Stimulated activated CD4-positive, alpha-beta T cell treated with anti-CD3 and anti-CD28 coated beads, Interleukin-2, amount 100 ng/mL, for 4 hours (primary cell): ENCODE measurements around the gene FOXO1.

Experiments
- DNase-seq: peaks from one replicate; pipeline ENCODE4 v3.0.0-alpha.2; 2020; ENCODE audit warnings: low read depth

The FOXO1 gene

GRCh38 chr13:40604135-40604534 lies 62.3 kb downstream of the FOXO1 start:
- DNase-seq, result no peak

GRCh38 chr13:40600149-40600751 lies 66.2 kb downstream of the FOXO1 start:
- DNase-seq, result no peak

GRCh38 chr13:40599747-40600146 lies 66.7 kb downstream of the FOXO1 start:
- DNase-seq, result no peak

- DNase-seq, result no peak
These were observed 67.3 kb downstream of the FOXO1 start for GRCh38 chr13:40599124-40599523.

- no peak for DNase-seq
These were observed 67.9 kb downstream of the FOXO1 start for GRCh38 chr13:40598569-40598968.

- no peak for DNase-seq
These were observed 68.6 kb downstream of the FOXO1 start for GRCh38 chr13:40597735-40598365.

GRCh38 chr13:40596484-40596883 lies 70.0 kb downstream of the FOXO1 start:
- DNase-seq, result no peak

- no peak for DNase-seq
These were observed 70.7 kb downstream of the FOXO1 start for GRCh38 chr13:40595693-40596092.

GRCh38 chr13:40592035-40592434 lies 74.4 kb downstream of the FOXO1 start:
- DNase-seq, result no peak

- no peak for DNase-seq
These were observed 75.3 kb downstream of the FOXO1 start for GRCh38 chr13:40591091-40591490.

- no peak for DNase-seq
These were observed 76.2 kb downstream of the FOXO1 start for GRCh38 chr13:40590112-40590862.

- no peak for DNase-seq
These were observed 76.9 kb downstream of the FOXO1 start for GRCh38 chr13:40589285-40590109.

- DNase-seq, result no peak
These were observed 78.3 kb downstream of the FOXO1 start for GRCh38 chr13:40588101-40588500.

GRCh38 chr13:40586886-40587565 lies 79.4 kb downstream of the FOXO1 start:
- no peak for DNase-seq

- no peak for DNase-seq
These were observed 80.5 kb downstream of the FOXO1 start for GRCh38 chr13:40585911-40586471.

GRCh38 chr13:40583738-40584137 lies 82.7 kb downstream of the FOXO1 start:
- DNase-seq, result no peak

GRCh38 chr13:40582531-40582930 lies 83.9 kb downstream of the FOXO1 start:
- DNase-seq, result no peak

- no peak for DNase-seq
These were observed 85.2 kb downstream of the FOXO1 start for GRCh38 chr13:40581277-40581579.

GRCh38 chr13:40580566-40581276 lies 85.7 kb downstream of the FOXO1 start:
- DNase-seq, result no peak

GRCh38 chr13:40579535-40579934 lies 86.9 kb downstream of the FOXO1 start:
- DNase-seq, result no peak

- no peak for DNase-seq
These were observed 88.4 kb downstream of the FOXO1 start for GRCh38 chr13:40578055-40578454.
